ENCODE measurements around the gene OPRM1.

OPRM1 gene

DNA sequence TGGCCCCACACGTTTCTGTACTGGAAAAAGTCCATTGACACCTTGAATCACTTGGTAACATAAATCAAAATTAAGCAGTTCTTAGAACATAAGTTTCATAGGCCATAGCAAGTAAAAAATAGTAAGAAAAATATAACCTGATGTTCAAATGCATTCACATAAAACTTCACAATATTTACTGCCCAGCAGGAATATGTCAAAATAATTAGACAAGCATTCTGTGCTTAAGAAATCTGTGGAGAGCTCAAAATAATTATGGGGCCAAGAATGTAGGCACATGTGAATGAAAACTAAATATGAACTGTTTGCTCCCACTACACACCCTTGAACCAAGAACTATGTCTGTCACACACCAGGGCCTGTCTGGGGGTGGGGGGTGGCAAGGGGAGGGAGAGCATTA lies 246.8 kb downstream of the OPRM1 start:
- no peak for DNase-seq (ENCODE audit: low spot score)

DNA sequence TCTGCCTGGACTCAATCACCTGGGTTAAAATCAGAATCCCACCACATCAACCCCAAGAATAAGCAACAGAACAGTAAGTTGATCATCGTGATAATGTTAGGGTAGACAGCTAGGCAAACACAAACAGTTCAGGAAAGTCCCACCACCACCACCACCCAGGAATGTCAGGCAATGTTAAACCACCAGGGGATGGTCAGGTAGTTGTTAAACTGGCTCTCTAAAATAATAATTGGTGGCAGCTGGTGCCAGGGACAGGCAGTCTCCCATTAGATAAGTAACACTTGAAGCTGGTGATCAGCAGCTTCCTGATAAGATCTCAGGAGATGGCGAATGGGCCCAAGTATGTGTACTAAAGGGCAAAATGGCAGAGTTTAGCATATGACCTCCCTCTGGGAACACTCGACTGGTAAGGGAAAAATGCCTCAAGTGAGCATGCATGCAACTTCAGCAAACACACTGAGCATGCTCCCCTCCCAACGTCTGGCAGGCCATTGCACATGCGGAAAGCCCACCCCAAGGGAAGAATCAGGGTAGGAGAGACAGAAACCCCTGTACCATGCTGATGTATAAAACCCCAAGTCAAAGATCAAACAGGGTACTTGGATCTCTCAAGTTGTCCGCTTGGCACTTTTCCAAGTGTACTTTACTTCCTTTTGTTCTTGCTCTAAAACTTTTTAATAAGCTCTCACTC lies 250.9 kb downstream of the OPRM1 start:
- DNase-seq (ENCODE audit: low spot score), result peak; percentile 33

DNA sequence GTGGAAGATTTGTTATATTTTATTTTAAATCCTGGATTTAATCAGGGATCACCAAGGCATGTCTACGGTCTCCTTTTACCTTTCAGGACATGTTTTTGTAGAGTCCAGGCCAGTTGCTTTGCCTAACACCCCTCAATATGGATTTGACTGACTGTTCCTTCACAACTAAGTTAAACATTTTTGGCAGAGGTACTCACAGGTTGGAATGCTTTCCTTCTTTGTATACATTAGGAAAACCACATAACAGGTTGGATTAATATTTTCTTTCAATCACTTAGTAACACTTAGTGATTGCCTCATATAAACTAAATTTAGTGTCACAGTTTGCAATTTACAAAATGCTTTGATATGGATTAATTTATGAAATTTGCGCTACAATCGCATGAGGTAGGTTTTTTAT lies 253.0 kb downstream of the OPRM1 start:
- DNase-seq (ENCODE audit: low spot score), result peak; percentile 52

DNA sequence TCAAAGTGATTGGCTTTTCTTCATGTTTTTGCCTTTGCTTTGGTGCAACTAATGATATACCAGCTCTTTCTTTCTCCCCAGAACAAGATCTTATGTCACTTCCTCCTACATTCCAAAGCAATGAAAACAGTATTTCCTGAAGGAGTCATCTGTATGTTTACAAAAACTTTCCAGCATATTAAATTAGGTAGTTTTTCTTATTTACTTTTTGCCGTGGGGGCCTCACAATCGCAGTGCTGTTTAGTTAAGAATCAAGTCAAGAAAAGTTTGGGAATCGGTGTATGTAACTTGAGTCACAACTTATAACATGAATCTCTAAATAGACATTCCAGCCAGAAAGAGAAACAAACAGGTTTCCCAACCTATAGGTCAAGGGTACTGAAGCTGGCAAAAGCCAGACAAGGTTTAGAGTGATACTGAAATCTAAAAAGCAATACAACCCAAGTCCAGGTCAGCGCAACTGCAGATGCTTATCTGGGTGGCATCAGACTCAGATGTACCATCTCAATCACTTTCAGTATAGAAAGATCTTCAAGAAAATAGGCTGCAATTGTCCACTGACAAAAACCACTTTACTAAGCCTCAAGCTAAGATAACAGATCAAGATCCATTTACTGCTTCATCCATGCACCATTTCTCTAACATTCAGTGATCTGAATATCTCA lies 253.9 kb downstream of the OPRM1 start:
- DNase-seq (ENCODE audit: low spot score), result peak; percentile 87

DNA sequence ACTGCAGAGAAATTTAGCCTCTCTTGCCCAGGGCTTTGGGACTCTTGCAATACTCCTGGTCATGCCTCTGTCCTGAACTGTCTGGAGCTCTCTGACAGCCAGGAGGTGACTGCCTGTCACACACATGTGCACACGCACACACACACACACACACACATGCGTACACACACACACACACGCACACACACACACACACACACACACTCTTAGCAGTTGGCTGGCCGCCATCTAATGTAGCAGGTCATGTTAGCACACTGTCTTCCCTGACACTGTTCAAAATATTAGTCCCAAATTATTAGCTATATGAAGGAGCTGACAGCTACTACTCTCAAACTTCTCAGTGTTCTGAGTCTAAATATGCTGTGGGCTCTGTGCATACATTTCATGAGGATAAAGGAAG lies 256.7 kb downstream of the OPRM1 start:
- no peak for DNase-seq (ENCODE audit: low spot score)

Data from kidney tubule cell (primary cell).